ENCODE data around the gene DCK.

The DCK gene

GRCh38 chr4:71065991-71066510 is 72.6 kb downstream of the DCK start:
- no peak for DNase-seq

DNA sequence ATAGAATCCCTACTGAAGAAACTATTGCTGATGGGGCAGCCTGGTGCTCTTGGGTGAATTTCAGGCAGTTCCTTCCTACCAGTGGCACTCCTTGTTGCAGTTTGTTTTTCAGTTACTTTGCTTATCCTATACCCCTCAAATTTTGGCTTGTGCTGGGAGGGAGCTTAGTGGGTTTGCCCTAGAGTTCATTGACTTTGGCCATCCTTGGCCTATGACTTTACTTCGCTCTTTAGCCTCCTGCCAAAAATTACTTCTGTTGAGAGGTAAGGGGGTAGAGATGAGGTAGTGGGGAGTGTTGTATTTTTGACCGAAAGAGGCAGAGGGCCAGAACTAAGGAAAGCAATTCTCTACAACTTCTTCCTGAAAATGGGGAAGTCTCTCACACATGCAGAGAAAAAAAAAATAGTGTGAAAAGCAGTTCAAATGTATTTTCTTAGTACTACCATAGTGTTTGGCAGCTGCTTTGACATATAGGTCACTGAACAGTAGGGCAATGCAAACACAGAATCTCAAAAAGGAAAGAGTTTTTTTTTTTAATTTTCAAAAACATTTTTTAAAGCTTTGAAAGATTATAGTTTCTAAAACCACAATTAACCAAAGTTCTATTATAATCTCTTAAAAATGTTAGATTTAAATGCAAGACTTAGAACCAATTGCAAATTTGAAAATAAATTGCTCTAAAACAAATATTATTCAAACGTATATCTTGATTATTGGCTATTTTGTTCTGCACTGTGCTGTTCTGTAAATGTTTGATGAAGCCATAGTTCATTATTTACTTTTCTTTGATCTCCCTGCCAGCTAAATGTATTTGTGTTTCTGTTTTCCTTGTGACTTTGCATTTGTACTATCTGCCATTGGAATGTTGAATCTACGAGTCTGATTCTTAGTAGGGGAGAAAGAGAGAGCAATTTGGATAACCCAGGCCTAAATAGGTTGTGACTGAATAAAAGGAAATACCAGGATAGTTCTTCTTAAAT is 73.6 kb downstream of the DCK start:
- DNase-seq = no peak

- no peak for DNase-seq
These were observed 75.6 kb downstream of the DCK start for GRCh38 chr4:71069063-71069462.

- DNase-seq = no peak
These were observed 76.6 kb downstream of the DCK start for GRCh38 chr4:71070015-71070414.

GRCh38 chr4:71074452-71075299 is 81.2 kb downstream of the DCK start:
- DNase-seq = no peak

Measured in HCEC 1CT (cell line).